HCT116 (cell line): Measurements from ENCODE around the gene MICALL1. TPM values are rescaled to one million over a fixed set of nuclear protein-coding genes. Genes with fewer than 3 reads are reported as not detected.

ENCODE experiments used
- ATAC-seq: fragments of 200-7000 bp; cut with Tn5 transposase; 2 replicates; pipeline ENCODE4 v1.9.1; 2020; ENCODE audit warnings: mild to moderate bottlenecking, moderate library complexity
- BruUV-seq: library from RNA; stranded (reverse); fragments of 400-500 nt; replicated peaks from 2 replicates; lab custom pipeline; 2021; lab: Mats Ljungman, UMichigan
- CTCF ChIA-PET: fragments of 300-600 bp; sonication (Branson Sonifier 250); formaldehyde crosslinking; loops from one replicate; lab custom pipeline; 2021; ENCODE audit warnings: antibody characterized with exemption; lab: Charles Lee
- POLR2A ChIA-PET: fragments of 300-600, 350-600 bp; sonication (Branson Sonifier 250); formaldehyde crosslinking; loops from one replicate; lab custom pipeline; 2021; ENCODE audit warnings: antibody characterized with exemption; lab: Charles Lee
- RAD21 ChIA-PET, 2 experiments: fragments of 300-600 bp; sonication (Branson Sonifier 250); formaldehyde crosslinking; loops; one replicate each; lab custom pipeline; 2023; ENCODE audit warnings: low total read pairs in 2 of 2; ENCODE audit not compliant: uncharacterized antibody in 2 of 2, unreplicated experiment in 2 of 2, low non-redundant PET in 1 of 2; lab: Charles Lee
- DNase-seq: peaks from one replicate; pipeline ENCODE4 v3.0.0-alpha.2; 2010; ENCODE audit warnings: low read depth, low spot score
- H2AFZ ChIP-seq: fragments of 200-600 bp; shearing (Covaris generic), sonication (generic); 2 replicates; pipeline ENCODE4 v1.6.1; 2017; ENCODE audit warnings: low read depth, mixed run types, mixed read lengths, antibody characterized with exemption, low read length; ENCODE audit not compliant: poor library complexity, severe bottlenecking
- H3K27ac ChIP-seq: 2 replicates; pipeline ENCODE4 v1.5.1; 2012; ENCODE audit warnings: low read depth, low read length
- H3K27me3 ChIP-seq: fragments of 200-600 bp; sonication (generic); 2 replicates; pipeline ENCODE4 v1.6.1; 2016; ENCODE audit warnings: mixed run types, low read length, mixed read lengths; ENCODE audit not compliant: insufficient read depth
- H3K36me3 ChIP-seq, 2 experiments: fragments of 200-500 bp in 1 of 2; fragments of 200-600 bp in 1 of 2; sonication (Bioruptor generic) in 1 of 2; sonication (generic) in 1 of 2; 2 replicates each; pipeline versions ENCODE4 v1.5.1 to v1.6.1; 2014 to 2016; ENCODE audit warnings: low read length in 2 of 2, inconsistent platforms in 1 of 2, mixed read lengths in 1 of 2, mixed run types in 1 of 2; ENCODE audit not compliant: insufficient read depth in 2 of 2, control insufficient read depth in 1 of 2
- H3K4me1 ChIP-seq, 2 experiments: fragments of 200-600 bp in 1 of 2; sonication (generic) in 1 of 2; 2 replicates each; pipeline versions ENCODE4 v1.5.1 to v1.6.1; 2012 to 2017; ENCODE audit warnings: low read length in 2 of 2, inconsistent platforms in 1 of 2, mild to moderate bottlenecking in 1 of 2, mixed read lengths in 1 of 2, mixed run types in 1 of 2, moderate library complexity in 1 of 2; ENCODE audit not compliant: insufficient read depth in 2 of 2, control insufficient read depth in 1 of 2
- H3K4me2 ChIP-seq: fragments of 200-600 bp; sonication (generic); 2 replicates; pipeline ENCODE4 v1.6.1; 2017; ENCODE audit warnings: mixed run types, low read length, mixed read lengths
- H3K4me3 ChIP-seq, 2 experiments: fragments of 200-600 bp in 1 of 2; sonication (generic) in 1 of 2; replicated peaks in 1 of 2; 2 replicates each; pipeline ENCODE4 v1.5.1; 2011 to 2016; ENCODE audit warnings: low read length in 2 of 2, control low read depth in 1 of 2, low read depth in 1 of 2, mild to moderate bottlenecking in 1 of 2, mixed read lengths in 1 of 2, mixed run types in 1 of 2
- H3K79me2 ChIP-seq: fragments of 200-600 bp; sonication (generic); 2 replicates; pipeline ENCODE4 v1.6.1; 2017; ENCODE audit warnings: mild to moderate bottlenecking, mixed run types, low read length, moderate library complexity, mixed read lengths; ENCODE audit not compliant: insufficient read depth
- H3K9ac ChIP-seq: fragments of 200-600 bp; sonication (generic); 2 replicates; pipeline ENCODE4 v1.6.1; 2016; ENCODE audit warnings: low read length, mixed read lengths
- H3K9me2 ChIP-seq: fragments of 200-600 bp; sonication (generic), shearing (Covaris generic); 2 replicates; pipeline ENCODE4 v1.6.1; 2017; ENCODE audit warnings: mixed run types, mild to moderate bottlenecking, moderate library complexity; ENCODE audit not compliant: insufficient read depth
- H3K9me3 ChIP-seq, 2 experiments: fragments of 200-500 bp in 1 of 2; fragments of 200-600 bp in 1 of 2; sonication (Bioruptor generic) in 1 of 2; sonication (generic) in 1 of 2; 2 replicates each; pipeline ENCODE4 v1.6.1; 2014 to 2017; ENCODE audit warnings: low read length in 2 of 2, mixed read lengths in 2 of 2, inconsistent platforms in 1 of 2, low read depth in 1 of 2, mild to moderate bottlenecking in 1 of 2, mixed run types in 1 of 2, moderate library complexity in 1 of 2; ENCODE audit not compliant: control insufficient read depth in 1 of 2, insufficient read depth in 1 of 2
- H4K20me1 ChIP-seq: fragments of 200-600 bp; sonication (generic), shearing (Covaris generic); 2 replicates; pipeline ENCODE4 v1.6.1; 2017; ENCODE audit warnings: mixed run types, mild to moderate bottlenecking, moderate library complexity; ENCODE audit not compliant: insufficient read depth
- CBX3 ChIP-seq: IDR thresholded peaks from 2 replicates; pipeline ENCODE4 v1.6.1; 2012; ENCODE audit warnings: low read depth
- CEBPB ChIP-seq: IDR thresholded peaks from 2 replicates; pipeline ENCODE4 v1.6.1; 2012; ENCODE audit warnings: low read depth
- EGR1 ChIP-seq: IDR thresholded peaks from 2 replicates; pipeline ENCODE4 v1.6.1; 2012; ENCODE audit warnings: low read depth
- ELF1 ChIP-seq: IDR thresholded peaks from 2 replicates; pipeline ENCODE4 v1.6.1; 2012; ENCODE audit warnings: low read depth, borderline replicate concordance
- EZH2 ChIP-seq: fragments of 200-600 bp; sonication (generic); IDR thresholded peaks from 2 replicates; pipeline ENCODE4 v1.6.1; 2017; ENCODE audit warnings: antibody characterized with exemption, mixed run types
- EZH2phosphoT487 ChIP-seq: fragments of 200-600 bp; IDR thresholded peaks from 2 replicates; pipeline ENCODE4 v1.6.1; 2018; ENCODE audit warnings: antibody characterized with exemption, borderline replicate concordance
- FOSL1 ChIP-seq: IDR thresholded peaks from 2 replicates; pipeline ENCODE4 v1.6.1; 2012; ENCODE audit warnings: low read depth
- JUND ChIP-seq: IDR thresholded peaks from 2 replicates; pipeline ENCODE4 v1.6.1; 2012
- MAX ChIP-seq: IDR thresholded peaks from 2 replicates; pipeline ENCODE4 v1.6.1; 2012
- POLR2A ChIP-seq: IDR thresholded peaks from 2 replicates; pipeline ENCODE4 v1.7.0; 2011; ENCODE audit warnings: borderline replicate concordance; ENCODE audit not compliant: insufficient read depth, insufficient read length; ENCODE audit errors: extremely low read depth
- POLR2AphosphoS5 ChIP-seq: IDR thresholded peaks from 2 replicates; pipeline ENCODE4 v1.6.1; 2011; ENCODE audit warnings: mild to moderate bottlenecking, low read depth, low read length, moderate library complexity
- SP1 ChIP-seq: IDR thresholded peaks from 2 replicates; pipeline ENCODE4 v1.6.1; 2012; ENCODE audit warnings: low read depth
- SRF ChIP-seq: IDR thresholded peaks from 2 replicates; pipeline ENCODE4 v1.6.1; 2012; ENCODE audit warnings: low read depth
- TCF7L2 ChIP-seq: IDR thresholded peaks from 2 replicates; pipeline ENCODE4 v1.7.0; 2011; ENCODE audit warnings: borderline replicate concordance, inconsistent platforms; ENCODE audit not compliant: insufficient read depth, insufficient read length; ENCODE audit errors: extremely low read depth
- ZFX ChIP-seq: fragments of 450-650 bp; IDR thresholded peaks from 2 replicates; pipeline ENCODE4 v1.6.1; 2017
- ZNF274 ChIP-seq: fragments of 200-500 bp; sonication (Bioruptor generic); IDR thresholded peaks from 2 replicates; pipeline ENCODE4 v1.6.1; 2014; ENCODE audit warnings: mild to moderate bottlenecking, low read depth, low read length, inconsistent platforms
- intact Hi-C: fragments of 100-400 bp; cut with micrococcal nuclease; formaldehyde crosslinking; loops from 2 replicates; pipeline ENCODE4 v1.10.0; 2022
- total RNA-seq: library from RNA; stranded (reverse); gene quantifications from one replicate; pipeline ENCODE4 v1.2.1, GENCODE V29; 2021; ENCODE audit not compliant: unreplicated experiment
- TF ChIP-seq, protein P1 (sequence below), 3 experiments: fragments of 200-600 bp in 1 of 3; sonication (generic) in 1 of 3; IDR thresholded peaks in 2 of 3; conservative IDR thresholded peaks in 1 of 3; 2 replicates each; pipeline ENCODE4 v1.5.1; 2012 to 2017; ENCODE audit warnings: low read depth in 2 of 3, low read length in 2 of 3, antibody characterized with exemption in 1 of 3, borderline replicate concordance in 1 of 3, control low read depth in 1 of 3, mild to moderate bottlenecking in 1 of 3, mixed read lengths in 1 of 3, mixed run types in 1 of 3, moderate library complexity in 1 of 3; ENCODE audit not compliant: insufficient read depth in 1 of 3
- TF ChIP-seq, protein P2 (sequence below): IDR thresholded peaks from 2 replicates; pipeline ENCODE4 v1.6.1; 2011; ENCODE audit warnings: mild to moderate bottlenecking, low read length, moderate library complexity; ENCODE audit not compliant: insufficient replicate concordance; ENCODE audit errors: extremely low read depth
- TF ChIP-seq, protein P3 (sequence below): IDR thresholded peaks from 2 replicates; pipeline ENCODE4 v1.6.1; 2012

MICALL1 gene
- total RNA-seq, 1 experiment from 2014 or later = 35.2 TPM

- TF ChIP-seq CEBPB (no peak), EZH2 (no peak), CBX3 (no peak), ZNF274 (no peak), POLR2A (no peak), EZH2phosphoT487 (no peak), MAX (no peak), EGR1 (no peak), JUND (no peak), ZFX (no peak), SP1 (no peak), FOSL1 (no peak), ELF1 (no peak), TCF7L2 (no peak), POLR2AphosphoS5 (no peak), SRF (no peak)
- TF ChIP-seq, protein P1, sequence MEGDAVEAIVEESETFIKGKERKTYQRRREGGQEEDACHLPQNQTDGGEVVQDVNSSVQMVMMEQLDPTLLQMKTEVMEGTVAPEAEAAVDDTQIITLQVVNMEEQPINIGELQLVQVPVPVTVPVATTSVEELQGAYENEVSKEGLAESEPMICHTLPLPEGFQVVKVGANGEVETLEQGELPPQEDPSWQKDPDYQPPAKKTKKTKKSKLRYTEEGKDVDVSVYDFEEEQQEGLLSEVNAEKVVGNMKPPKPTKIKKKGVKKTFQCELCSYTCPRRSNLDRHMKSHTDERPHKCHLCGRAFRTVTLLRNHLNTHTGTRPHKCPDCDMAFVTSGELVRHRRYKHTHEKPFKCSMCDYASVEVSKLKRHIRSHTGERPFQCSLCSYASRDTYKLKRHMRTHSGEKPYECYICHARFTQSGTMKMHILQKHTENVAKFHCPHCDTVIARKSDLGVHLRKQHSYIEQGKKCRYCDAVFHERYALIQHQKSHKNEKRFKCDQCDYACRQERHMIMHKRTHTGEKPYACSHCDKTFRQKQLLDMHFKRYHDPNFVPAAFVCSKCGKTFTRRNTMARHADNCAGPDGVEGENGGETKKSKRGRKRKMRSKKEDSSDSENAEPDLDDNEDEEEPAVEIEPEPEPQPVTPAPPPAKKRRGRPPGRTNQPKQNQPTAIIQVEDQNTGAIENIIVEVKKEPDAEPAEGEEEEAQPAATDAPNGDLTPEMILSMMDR (IDR thresholded peaks at IDR 0.05 in 2 of 3, conservative IDR thresholded peaks at IDR 0.05 in 1 of 3; ENCODE audit: borderline replicate concordance in 1 of 3, insufficient read depth in 1 of 3, low read depth in 2 of 3, low read length in 2 of 3) = no peak
- TF ChIP-seq, protein P2, sequence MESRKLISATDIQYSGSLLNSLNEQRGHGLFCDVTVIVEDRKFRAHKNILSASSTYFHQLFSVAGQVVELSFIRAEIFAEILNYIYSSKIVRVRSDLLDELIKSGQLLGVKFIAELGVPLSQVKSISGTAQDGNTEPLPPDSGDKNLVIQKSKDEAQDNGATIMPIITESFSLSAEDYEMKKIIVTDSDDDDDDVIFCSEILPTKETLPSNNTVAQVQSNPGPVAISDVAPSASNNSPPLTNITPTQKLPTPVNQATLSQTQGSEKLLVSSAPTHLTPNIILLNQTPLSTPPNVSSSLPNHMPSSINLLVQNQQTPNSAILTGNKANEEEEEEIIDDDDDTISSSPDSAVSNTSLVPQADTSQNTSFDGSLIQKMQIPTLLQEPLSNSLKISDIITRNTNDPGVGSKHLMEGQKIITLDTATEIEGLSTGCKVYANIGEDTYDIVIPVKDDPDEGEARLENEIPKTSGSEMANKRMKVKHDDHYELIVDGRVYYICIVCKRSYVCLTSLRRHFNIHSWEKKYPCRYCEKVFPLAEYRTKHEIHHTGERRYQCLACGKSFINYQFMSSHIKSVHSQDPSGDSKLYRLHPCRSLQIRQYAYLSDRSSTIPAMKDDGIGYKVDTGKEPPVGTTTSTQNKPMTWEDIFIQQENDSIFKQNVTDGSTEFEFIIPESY = no peak
- TF ChIP-seq, protein P3, sequence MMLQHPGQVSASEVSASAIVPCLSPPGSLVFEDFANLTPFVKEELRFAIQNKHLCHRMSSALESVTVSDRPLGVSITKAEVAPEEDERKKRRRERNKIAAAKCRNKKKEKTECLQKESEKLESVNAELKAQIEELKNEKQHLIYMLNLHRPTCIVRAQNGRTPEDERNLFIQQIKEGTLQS = no peak
- Histone ChIP-seq H3K27ac (no peak overlapping the region), H3K79me2 (no peaks in the 10 kb centered on the region), H3K27me3 (no peaks in the 10 kb centered on the region), H4K20me1 (no peaks in the 10 kb centered on the region), H3K36me3 (peaks cover 17 to 20% of the 10 kb centered on the region in 2 experiments; a peak in 3 of 4 replicates), H3K9me3 (no peaks in the 10 kb centered on the region), H2AFZ (no peak overlapping the region), H3K4me3 (no peak overlapping the region), H3K4me1 (no peaks in the 10 kb centered on the region), H3K4me2 (no peak overlapping the region), H3K9me2 (no peaks in the 10 kb centered on the region), H3K9ac (no peak overlapping the region)
- POLR2A ChIA-PET = no interaction called here
- CTCF ChIA-PET = no interaction called here
- ATAC-seq (no peak), DNase-seq (no peak)
- no TSS peak for BruUV-seq
- RAD21 ChIA-PET = no interaction called here
- intact Hi-C loops = no loop called here
These were observed 12.6 kb downstream of the MICALL1 start for GRCh38 chr22:37918580-37919270.
